ENCODE results near the gene BCAS3. TPM values are rescaled to one million over a fixed set of nuclear protein-coding genes. Genes with fewer than 3 reads are reported as not detected.
A peak's percentile ranks its signal among the peaks of the same experiment; 100 is the strongest.

Gene BCAS3
- total RNA-seq, 4 donors from 2014 or later, result 13.0 to 27.8 (median 20.7) TPM

DNA sequence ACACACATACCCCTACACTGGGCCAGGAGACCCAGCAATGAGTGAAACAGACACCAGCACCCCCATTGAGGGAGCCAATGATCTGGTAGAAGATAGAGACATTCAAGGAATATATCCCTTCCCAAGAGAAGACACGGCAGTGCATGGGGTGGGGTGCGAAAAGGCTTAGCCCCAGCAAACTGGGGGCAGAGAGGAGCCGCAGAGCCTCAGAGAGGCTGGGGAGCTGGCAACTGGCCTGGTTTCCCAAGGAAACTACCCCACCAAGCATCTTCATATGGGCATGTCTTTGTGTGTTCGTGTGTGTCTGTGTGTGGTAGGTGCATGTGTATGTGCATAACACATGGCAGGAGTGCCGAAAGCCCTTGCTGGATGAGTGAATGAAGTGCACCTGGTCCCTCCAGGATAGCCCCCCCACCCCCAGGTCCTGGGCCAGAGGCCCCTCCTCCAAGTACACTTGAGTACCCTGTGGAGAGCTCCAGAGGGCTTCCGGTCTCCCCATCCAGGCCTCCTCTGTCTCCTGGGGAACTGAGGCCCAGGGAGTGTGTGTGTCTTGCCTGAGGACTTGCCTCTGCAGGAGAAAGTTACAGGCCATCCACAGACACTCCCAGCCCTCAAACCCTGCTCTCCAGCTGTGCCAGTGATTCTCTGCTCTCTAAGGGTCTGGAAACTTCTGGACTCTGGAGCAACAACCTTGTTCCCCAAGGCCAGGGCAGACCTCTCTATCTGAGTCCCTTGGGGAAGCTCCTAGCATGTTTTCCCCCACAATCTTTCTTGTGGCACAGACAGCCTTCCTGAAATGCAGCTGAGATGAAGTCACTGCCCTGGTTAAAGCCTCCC is 737.9 kb downstream of the BCAS3 start:
- no peak for DNase-seq
- H3K9me3 ChIP-seq, result no peaks in the 10 kb centered on the region
- H3K4me1 ChIP-seq, result peaks cover 25 to 62% (median 29%) of the 10 kb centered on the region in 3 donors
- no peaks in the 10 kb centered on the region for H3K36me3 ChIP-seq
- H3K4me3 ChIP-seq, result no peak overlapping the region
- TF ChIP-seq, protein P1, sequence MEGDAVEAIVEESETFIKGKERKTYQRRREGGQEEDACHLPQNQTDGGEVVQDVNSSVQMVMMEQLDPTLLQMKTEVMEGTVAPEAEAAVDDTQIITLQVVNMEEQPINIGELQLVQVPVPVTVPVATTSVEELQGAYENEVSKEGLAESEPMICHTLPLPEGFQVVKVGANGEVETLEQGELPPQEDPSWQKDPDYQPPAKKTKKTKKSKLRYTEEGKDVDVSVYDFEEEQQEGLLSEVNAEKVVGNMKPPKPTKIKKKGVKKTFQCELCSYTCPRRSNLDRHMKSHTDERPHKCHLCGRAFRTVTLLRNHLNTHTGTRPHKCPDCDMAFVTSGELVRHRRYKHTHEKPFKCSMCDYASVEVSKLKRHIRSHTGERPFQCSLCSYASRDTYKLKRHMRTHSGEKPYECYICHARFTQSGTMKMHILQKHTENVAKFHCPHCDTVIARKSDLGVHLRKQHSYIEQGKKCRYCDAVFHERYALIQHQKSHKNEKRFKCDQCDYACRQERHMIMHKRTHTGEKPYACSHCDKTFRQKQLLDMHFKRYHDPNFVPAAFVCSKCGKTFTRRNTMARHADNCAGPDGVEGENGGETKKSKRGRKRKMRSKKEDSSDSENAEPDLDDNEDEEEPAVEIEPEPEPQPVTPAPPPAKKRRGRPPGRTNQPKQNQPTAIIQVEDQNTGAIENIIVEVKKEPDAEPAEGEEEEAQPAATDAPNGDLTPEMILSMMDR (IDR thresholded peaks at IDR 0.05), result no peak
- no peak for TF ChIP-seq POLR2A (IDR thresholded peaks at IDR 0.05)
- intact Hi-C loops (cut with DNase I), result loop anchor here (2.0 kb wide), 1 partner anchor 135 kb away; no protein-coding TSS in a partner anchor
- peak overlapping the region; percentile 39 to 91 (median 77) for H3K27ac ChIP-seq
- WGBS, 2 donors, result 75 to 90% methylated on average over 2 to 4 of the region's 6 CpGs
- peaks cover 0 to 97% (median 2%) of the 10 kb centered on the region in 4 donors for H3K27me3 ChIP-seq

DNA sequence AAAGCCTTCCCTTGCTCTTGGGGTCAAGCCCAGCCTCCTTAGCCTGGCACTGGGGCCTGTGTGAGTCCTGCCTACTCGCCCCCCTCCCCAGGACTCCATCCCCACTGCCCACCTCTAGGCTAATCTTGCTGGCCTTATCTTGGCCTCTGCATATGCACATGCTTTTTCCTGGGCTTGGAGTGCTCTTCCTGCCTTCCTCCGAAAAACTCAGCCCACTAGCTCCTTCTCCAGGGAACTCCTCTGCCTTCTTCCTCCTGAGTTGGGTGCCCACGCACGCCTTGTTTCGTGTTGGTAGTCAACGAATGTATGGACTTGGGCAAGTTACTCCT is 738.5 kb downstream of the BCAS3 start:
- H3K4me1 ChIP-seq, result peaks cover 22 to 56% (median 24%) of the 10 kb centered on the region in 3 donors
- H3K4me3 ChIP-seq, result peak overlapping the region in 1 of 4 donors; percentile 50
- peak overlapping the region; percentile 39 to 86 (median 68) for H3K27ac ChIP-seq
- WGBS, 2 donors, result 71 to 81% methylated on average over 2 to 6 of the region's 6 CpGs
- TF ChIP-seq, protein P1 (IDR thresholded peaks at IDR 0.05), result no peak
- TF ChIP-seq POLR2A (IDR thresholded peaks at IDR 0.05), result no peak
- H3K36me3 ChIP-seq, result no peaks in the 10 kb centered on the region
- peaks cover 0 to 97% (median 2%) of the 10 kb centered on the region in 4 donors for H3K27me3 ChIP-seq
- DNase-seq, result no peak
- no peaks in the 10 kb centered on the region for H3K9me3 ChIP-seq
- intact Hi-C loops (cut with DNase I), result loop anchor here (2.0 kb wide), 1 partner anchor 135 kb away; no protein-coding TSS in a partner anchor

DNA sequence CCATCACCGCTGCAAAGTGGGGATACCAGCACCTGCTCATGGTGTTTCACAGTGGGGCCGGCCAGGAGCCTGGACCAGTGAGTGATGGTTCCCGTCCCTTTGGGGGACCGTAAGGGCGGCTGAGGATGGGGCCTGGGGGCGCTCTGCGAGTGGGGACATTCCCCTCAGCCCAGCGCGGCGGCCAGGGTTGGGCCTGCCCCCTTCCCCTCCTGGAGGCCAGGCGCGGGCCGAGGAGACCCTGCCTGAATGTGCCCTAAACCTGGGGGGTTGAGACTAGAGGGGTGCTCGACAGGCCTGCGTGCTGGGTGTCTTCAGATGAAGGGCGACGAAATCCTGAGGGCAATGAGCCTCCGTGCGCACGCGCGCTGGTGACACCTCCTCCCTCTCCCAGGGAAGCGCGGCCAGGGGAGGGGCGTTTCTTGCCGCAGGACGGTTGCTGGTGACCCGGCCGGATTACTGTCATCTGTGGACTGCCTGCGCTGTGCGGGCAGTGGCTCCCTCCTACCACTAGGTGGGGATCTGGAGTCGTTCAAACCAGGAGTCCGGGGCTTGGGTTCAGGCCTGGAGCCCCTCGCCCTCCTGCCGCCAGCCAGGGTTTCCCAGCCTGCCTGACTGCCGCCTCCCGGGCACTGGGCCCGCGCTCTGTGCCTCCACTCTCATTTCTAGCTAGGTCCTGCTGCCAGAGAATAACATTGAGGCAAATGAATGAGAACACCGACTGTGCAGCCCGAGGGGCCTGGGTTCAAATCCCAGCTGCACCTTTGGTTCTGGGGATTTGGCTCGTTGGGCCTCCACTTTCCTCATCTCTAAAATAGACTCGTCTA is 739.1 kb downstream of the BCAS3 start:
- Histone ChIP-seq H3K4me1 (peaks cover 19 to 50% (median 22%) of the 10 kb centered on the region in 3 donors), H3K27ac (peak overlapping the region; percentile 39 to 86 (median 68)), H3K9me3 (no peaks in the 10 kb centered on the region), H3K4me3 (peak overlapping the region in 3 of 4 donors; percentile 8 to 50 (median 18)), H3K36me3 (no peaks in the 10 kb centered on the region), H3K27me3 (peaks cover 0 to 97% (median 3%) of the 10 kb centered on the region in 4 donors)
- intact Hi-C loops (cut with DNase I), result loop anchor here (2.0 kb wide), 1 partner anchor 134 kb away; no protein-coding TSS in a partner anchor
- no peak for TF ChIP-seq POLR2A (IDR thresholded peaks at IDR 0.05)
- TF ChIP-seq, protein P1 (IDR thresholded peaks at IDR 0.05), result peak; percentile 75 to 93 (median 88)
- WGBS, 2 donors, result 44% methylated on average over 6 of the region's 43 CpGs; no CpG with 5 or more reads in 1 of the 2 donors
- DNase-seq, result no peak

DNA sequence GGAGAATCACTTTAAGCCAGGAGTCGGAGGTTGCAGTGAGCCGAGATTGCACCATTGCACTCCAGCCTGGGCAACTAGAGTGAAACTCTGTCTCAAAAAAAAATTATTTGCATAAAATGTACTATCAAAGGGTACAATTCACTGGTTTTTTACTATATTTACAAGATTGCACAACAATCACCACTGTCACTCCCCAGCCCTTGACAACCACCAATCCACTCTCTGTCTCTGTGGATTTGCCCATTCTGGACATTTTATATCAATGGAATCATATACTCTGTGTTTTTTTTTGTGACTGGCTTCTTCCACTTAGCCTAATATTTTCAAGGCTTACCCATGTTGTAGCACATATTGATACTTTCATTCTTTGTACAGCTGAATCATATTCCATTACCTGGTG is 740.8 kb downstream of the BCAS3 start:
- Histone ChIP-seq H3K4me1 (peaks cover 8 to 33% (median 19%) of the 10 kb centered on the region in 3 donors), H3K27me3 (peaks cover 0 to 97% (median 3%) of the 10 kb centered on the region in 4 donors), H3K4me3 (no peak overlapping the region), H3K27ac (no peak overlapping the region), H3K9me3 (no peaks in the 10 kb centered on the region), H3K36me3 (no peaks in the 10 kb centered on the region)
- intact Hi-C loops (cut with DNase I), result no loop called here
- TF ChIP-seq, protein P1 (IDR thresholded peaks at IDR 0.05), result no peak
- TF ChIP-seq POLR2A (IDR thresholded peaks at IDR 0.05), result no peak
- no peak for DNase-seq
- WGBS, 2 donors, result 90 to 92% methylated on average over 2 of the region's 2 CpGs
